RPMI8226 (cell line): ENCODE measurements around the gene AGFG2.

Experiments
- DNase-seq: peaks from one replicate; pipeline ENCODE4 v3.0.0-alpha.2; 2015

Gene AGFG2

DNA sequence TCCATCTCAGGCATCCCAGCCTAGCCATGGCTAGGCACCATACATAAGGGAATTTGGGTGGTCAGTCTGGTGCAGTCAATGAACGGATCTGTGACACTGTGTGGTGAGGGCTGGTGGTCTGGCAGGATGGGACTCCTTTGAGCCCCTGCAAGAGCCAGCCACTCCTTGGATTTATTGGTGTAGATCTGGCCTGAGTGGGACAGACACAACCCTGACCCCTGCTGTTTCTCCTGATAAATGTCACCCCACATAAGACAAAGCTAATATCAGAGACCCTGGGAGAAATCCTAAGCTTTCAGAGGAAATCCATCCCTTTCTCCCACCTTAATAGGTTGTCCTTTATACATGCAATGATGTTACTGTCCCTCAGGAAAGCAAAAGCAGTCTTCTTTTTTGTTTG, 49.4 kb downstream of the AGFG2 start:
- DNase-seq, result peak; percentile 44

DNA sequence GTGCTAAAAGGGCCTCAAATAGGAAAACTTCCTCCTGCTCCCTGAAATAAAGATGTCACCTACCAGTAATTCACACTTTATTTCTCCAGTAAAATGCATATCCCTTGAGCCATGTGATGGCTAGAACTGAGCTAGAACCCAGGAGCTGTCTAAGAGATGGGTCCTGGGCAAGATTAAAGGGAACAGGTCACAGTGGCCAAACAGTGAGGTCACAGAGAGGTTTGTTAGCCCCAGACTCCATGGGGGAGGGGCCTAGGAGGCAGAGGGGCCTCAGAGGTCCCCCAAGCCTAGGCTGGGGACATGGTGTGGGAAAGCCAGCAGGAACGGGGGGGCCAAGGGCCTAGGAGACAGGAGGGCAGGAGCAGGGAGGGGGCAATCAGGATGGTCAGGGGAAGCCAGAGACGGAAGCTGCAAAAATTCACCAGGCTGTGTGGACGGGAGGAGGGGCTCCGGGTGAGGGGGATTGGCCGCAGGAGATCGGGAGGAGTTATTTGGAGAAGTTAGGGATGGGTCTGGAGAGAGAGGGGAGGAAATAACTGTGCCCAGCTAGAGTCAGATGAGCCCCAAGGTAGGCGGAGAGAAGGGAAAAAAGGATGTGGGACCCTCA, 50.4 kb downstream of the AGFG2 start:
- DNase-seq, result no peak

DNA sequence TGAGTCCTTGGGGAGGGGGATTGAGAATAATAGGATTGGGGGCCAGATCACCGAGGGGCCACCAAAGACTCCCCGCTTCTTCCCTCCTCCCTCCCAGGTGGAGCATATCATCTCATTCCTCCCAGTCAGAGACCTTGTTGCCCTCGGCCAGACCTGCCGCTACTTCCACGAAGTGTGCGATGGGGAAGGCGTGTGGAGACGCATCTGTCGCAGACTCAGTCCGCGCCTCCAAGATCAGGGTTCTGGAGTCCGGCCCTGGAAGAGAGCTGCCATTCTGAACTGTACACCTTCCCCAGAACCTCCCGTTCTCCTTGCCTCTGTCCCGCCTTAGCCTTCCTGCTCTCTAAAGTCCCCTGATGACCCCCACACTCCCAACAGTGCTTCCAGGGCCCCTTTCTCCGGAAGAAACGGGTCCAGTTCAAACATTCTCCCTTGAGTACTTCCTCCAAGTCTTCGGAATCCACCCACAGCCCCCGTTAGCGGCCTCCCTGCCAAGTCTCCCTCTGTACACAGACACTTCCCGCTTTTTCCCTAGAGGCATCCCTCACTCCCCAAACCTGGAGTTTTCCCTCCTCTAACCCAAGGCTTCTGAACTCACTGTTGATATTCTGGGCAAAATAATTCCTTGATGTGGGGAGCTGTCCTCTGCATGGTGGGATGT, 51.2 kb downstream of the AGFG2 start:
- DNase-seq, result no peak

DNA sequence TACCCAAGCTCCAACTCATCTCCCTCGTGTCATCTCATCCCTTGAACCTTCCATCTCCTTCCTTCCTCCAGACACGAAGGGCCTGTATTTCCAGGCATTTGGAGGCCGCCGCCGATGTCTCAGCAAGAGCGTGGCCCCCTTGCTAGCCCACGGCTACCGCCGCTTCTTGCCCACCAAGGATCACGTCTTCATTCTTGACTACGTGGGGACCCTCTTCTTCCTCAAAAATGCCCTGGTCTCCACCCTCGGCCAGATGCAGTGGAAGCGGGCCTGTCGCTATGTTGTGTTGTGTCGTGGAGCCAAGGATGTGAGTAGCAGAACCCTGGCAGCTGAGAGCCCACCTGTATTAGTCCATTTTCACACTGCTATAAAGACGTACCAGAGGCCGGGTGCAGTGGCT, 52.6 kb downstream of the AGFG2 start:
- DNase-seq, result no peak

DNA sequence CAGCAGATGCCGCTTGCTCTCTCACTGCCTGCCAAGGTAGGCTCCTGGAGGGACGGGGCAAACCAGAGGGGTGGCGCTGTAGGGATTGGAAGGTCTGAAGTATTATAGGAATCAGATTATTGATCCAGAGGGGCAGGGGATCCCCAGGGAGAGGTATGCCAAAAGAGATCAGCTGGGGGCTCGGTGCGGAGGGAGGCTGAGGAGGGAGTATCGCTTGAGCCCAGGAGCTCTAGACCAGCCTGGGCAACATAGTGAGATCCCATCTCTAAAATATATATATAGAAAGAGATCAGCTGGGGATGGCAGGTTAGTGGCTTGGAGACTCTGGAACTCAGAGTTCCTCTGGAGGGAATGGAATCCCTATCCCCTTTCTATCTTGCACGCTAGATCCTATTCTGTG, 56.2 kb downstream of the AGFG2 start:
- DNase-seq, result no peak

DNA sequence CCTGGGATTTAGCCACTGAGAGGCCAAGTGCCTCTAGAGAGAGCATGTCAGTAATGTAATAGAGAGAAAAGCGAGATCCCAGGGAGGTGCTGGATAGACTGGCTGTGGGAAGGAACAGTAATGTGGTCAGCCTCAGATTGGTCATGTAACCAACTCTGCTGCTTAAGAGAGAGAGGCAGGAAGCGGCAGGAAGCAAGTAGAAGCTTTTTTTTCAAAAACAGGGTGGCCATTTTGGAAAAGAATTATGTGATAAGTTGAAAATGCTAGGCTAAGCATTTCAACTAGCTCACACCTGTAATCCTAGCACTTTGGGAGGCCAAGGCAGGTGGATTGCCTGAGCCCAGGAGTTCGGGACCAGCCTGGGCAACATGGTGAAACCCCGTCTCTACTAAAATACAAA, 59.4 kb downstream of the AGFG2 start:
- peak; percentile 51 for DNase-seq

DNA sequence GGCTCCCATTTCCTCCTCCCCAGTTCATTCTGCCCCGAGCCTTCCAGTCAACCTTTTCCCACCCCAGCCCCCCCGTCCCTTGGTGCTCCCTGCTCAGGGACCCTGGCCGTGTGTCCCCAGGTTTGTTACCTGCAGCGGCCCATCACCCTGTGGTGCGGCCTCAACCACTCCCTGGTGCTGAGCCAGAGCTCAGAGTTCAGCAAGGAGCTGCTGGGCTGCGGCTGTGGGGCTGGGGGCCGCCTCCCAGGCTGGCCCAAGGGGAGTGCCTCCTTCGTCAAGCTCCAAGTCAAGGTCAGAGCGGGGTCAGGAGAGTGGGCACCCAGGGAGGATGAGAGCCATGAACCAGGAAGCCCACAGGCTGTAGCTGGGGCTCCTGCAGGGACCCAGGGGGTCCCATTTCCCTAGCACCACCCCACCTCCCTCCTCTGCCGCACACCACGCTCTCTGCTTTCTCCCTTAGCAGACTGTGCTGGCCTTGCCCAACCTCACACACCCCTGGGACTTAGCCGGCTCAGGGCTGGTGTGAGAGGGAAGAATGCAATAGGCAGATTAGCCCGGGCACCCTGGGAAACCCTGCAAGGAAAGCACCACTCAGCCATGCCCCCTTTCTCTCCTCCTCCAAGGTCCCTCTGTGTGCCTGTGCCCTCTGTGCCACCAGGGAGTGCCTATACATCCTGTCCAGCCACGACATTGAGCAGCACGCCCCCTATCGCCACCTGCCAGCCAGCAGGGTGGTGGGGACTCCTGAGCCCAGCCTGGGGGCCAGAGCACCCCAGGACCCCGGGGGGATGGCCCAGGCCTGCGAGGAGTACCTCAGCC, 61.1 kb downstream of the AGFG2 start:
- DNase-seq, result peak; percentile 61

DNA sequence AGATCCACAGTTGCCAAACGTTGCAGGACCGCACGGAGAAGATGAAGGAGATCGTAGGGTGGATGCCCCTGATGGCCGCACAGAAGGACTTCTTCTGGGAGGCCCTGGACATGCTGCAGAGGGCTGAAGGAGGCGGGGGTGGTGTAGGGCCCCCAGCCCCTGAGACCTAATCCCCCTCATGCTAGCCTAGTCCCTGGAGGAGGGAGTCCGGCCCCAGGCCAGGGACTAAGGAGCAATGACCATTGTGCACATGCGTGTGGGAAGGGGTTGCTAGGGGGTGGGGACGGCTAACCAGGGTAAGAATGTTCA, 61.7 kb downstream of the AGFG2 start:
- no peak for DNase-seq

DNA sequence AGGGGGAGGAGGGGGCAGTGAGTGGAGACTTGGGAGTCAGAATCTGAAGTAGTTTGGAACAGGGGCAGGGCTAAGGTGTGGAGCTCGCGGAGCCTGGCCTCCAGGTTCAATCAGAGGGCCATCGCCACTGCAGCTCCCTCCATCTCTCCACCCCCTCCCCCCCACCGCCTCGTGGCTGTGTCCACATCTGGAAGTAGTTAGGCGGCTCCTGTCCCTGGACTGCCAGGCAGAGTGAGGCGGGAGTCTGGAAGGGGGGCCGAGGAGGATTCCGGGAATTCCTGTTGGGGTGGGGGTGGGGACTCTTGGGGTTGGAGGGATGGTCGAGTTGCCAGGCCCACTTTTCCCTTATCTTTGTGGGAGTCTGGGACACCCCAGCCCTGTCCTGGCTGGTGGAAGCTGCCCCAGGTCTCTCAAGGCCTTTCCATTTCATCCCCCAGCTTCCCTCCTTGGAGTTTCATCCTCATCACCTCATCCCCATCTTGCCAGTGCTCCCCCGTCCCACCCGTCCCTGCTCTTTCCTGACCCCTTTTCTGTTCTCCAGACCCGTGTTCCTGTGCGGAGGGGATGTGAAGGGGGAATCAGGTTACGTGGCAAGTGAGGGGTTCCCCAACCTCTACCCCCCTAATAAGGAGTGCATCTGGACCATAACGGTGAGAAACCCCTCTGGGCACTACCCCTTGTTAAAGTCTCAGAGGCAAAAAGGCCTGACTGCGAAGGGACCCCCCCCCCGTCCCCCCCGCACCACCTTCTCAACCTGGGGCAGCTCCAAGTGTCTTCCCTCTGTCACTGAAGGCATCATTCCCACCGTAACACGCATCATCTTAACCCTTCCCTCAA, 64.1 kb downstream of the AGFG2 start:
- DNase-seq, result peak; percentile 63

DNA sequence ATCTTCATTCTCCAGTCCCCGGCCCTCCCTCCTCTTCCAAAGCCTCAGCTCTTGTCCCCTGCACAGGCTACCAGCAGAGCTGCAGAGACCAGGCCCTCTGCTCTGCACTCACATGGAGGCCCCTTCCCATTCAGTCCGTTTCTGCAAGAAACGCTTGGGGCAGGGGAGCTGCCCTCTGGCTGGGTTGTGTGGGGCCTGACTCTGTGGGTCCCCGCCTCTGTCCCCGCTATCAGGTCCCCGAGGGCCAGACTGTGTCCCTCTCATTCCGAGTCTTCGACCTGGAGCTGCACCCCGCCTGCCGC, 64.7 kb downstream of the AGFG2 start:
- no peak for DNase-seq

DNA sequence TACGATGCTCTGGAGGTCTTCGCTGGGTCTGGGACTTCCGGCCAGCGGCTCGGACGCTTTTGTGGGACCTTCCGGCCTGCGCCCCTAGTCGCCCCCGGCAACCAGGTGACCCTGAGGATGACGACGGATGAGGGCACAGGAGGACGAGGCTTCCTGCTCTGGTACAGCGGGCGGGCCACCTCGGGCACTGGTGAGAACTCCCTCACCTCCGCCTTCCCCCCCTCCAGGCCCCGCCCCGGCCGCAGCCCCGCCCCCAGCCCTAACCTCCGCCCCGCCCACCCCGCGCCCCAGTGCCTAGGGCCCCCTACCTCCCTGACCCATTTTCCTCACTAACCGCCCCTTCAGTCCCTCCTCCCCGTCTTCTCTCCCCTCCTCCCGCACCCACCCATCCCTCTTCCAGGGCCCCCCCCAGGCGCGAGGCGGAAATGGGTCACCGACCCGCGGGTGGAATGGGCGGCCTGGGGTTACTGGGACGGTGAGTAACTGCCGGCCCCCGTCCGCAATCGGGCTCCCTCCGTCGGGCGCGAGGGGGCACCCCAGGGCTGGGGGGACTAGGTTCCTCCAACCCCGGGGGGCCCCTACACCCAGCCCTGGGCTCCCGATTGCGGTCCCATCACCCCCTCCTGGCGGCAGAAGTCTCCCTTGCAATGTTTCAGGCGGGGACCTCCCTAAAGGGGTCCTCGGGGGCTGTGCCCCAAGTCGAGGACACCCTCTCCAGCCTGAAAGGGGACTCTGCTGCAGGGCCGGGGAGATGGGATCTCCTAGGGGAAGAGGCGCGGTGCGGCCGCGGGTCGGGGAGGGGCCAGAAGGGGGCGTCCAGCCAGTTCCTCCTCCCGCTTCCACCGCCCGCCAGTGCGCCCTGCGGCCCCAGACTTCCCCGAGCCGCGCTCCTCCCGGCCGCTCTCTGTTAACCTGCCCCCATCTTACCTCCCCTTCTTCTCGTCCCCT, 65.3 kb downstream of the AGFG2 start:
- peak; percentile 87 for DNase-seq

DNA sequence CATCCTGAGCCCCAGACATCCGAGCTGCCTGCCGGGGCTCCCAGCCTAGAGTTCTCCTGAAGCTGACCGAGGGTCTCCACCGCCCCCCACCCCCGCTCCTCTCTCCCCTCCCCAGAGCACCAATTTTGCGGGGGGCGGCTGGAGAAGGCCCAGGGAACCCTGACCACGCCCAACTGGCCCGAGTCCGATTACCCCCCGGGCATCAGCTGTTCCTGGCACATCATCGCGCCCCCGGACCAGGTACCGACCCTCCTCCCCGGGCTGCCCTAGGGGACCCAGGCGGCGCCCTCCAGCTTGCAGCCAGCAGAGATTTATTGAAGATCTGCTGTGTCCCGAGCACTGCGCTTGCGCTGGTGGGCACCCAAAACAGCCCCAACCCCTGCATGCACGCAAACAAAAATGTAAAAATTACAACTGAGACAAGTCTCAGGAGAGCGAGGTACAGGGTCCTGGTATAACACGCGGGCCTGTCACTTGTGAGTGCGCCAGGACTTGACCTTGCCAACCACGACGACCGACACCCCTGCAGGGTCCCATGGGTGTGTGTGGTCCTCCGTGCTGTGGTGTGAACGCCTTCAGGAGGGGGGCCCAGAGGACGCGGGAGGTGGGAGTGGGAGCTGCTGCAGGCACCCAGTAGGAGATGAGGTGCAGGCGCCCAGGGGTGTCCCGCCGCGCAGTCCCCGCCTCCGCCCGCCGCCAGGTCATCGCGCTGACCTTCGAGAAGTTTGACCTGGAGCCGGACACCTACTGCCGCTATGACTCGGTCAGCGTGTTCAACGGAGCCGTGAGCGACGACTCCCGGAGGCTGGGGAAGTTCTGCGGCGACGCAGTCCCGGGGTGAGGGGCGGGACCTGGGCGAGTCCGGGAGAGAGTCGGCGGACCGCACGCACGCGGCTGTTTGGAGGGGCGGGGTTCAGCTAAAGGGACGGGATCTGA, 66.2 kb downstream of the AGFG2 start:
- peak; percentile 28 for DNase-seq

DNA sequence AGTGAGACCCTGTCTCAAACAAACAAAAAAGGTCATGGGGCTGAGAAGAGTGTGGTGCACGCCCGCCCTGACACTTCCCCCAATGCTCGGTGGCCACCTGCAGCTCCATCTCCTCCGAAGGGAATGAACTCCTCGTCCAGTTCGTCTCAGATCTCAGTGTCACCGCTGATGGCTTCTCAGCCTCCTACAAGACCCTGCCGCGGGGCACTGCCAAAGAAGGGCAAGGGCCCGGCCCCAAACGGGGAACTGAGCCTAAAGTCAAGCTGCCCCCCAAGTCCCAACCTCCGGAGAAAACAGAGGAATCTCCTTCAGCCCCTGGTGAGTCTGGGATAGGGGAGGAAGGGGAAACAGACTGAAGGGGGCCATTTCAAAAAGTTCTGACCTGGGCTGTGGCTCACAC, 67.3 kb downstream of the AGFG2 start:
- no peak for DNase-seq

DNA sequence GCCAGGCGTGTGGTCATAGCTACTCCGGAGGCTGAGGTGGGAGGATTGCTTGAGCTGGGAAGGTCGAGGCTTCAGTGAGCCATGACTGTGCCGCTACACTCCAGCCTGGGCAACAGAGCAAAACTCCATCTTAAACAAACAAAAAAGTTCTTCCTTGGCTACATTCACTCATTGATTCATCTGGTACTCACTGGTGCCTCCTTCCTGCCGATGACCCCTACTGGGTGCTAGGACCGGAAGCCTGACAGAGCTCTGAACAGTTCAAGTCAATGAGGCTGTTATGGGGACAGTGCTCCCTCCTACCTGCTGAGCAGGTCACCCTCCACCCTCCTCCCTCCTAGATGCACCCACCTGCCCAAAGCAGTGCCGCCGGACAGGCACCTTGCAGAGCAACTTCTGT, 68.1 kb downstream of the AGFG2 start:
- no peak for DNase-seq

DNA sequence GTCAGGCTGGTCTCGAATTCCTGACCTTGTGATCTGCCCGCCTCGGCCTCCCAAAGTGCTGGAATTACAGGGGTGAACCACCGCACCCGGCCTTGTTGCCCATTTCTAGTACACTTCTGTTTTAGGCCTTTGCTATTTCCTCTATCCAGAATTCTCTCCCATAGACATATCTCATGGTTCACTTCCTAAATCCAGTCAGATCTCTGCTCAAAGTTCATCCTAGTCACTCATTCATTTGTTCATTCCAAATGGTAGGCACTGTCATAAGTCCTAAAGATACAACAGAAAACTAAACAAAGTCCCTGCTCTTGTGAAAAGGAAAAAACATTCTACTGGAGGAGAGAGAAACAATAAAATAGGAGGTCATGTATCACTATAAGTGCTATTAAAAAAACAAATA, 71.0 kb downstream of the AGFG2 start:
- no peak for DNase-seq

DNA sequence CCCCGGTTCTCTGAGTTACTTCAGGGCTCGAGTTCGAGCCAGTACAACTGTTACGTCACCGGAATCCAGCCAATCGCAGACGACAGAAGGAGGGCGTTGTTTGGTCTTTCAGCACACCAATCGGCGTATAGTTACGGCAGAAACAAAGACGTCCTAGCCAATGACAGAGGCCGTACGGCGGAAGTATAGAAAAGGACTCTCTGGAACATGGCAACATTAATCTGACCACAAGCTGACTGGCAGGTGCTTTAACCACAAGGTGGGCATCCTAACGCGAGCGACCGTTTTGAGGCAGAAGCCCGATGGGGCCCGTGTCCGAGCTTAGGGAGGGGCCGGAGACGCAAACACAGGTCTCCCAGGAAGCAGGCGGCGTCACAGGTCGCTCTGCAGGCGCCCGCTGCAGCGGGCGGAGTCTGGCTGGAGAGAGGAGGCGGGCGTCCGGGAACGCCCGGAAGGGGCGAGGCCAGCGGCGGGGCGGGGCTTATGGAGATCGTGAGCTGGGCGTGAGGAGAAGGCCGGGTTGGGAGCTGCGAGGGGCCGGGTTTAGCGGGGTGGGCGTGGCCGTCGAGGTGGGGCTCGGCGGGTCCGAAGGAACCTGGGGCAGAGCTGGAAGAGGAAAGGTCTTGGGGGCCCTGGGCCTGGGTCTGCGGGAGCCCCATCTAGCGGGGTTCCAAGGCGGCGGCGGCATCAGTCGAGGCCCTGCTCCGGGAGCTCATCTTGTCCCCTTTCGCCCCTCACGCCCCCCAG, 73.2 kb downstream of the AGFG2 start, which contains the start of gene MOSPD3:
TSS of gene MOSPD3 (plus strand) at position 558 of the 747 bp plus-strand sequence. CDS start 252 bp downstream, outside the sequence.
- DNase-seq, result peak; percentile 100

DNA sequence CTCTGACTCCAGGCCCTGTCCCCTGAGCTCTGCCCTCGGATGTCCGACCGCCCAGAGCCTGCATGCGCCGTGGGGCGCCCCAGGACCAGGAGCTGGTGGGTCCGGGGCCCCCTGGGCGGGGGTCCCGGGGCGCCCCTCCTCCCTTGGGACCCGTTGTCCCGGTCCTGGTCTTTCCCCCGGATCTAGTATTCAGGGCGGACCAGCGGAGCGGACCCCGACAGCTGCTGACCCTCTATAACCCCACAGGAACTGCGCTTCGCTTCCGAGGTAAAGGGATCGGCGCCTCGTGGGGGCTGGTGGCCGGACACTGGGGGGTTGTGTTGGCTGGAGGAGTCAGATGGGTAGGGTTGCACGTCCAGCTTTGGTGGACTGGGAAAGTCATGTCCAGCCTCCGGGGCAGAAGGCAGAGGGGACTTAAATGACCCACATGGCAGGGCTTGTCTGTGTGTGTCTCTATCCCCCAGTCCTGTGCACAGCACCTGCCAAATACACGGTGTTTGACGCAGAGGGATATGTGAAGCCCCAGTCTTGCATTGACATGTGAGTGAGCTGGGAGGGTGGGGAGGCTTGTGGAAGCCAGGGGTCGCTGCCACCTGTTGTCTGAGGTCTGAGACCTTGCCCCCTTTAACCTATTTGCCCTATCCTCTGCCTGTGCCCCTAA, 73.9 kb downstream of the AGFG2 start:
- DNase-seq, result peak; percentile 27

DNA sequence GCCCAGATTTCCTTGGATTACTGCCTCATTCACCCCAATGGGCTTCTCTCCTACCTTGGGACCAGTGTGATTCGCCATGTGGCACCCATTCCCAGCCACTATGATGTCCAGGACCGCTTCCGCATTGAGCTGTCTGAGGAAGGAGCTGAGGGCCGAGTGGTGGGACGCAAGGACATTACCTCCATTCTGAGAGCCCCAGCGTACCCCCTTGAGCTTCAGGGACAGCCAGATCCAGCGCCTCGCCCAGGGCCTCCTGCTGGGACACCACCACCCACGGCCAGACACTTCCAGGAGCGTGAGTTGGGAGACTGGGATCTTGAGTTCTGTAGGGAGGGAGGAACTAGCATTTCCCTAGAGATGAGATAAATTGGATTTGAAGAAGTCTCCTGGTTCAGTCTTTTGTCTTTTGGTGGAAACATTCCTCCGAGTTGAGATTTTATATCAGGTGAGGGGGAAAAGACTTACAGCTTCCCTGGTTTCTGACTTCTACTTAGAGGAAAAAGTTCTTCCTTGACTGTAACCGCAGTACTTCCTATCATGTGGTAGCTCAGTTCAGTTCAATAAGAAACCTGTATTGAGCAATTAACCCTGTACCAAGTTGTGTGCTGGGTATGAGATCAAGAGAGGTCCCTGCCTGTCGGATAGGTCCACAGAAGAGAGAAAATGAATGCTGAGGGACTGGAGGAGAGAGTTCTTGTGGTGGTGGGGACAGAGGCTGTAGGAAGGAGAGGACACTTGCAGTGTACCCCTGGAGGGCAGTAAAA, 74.6 kb downstream of the AGFG2 start:
- DNase-seq, result no peak

DNA sequence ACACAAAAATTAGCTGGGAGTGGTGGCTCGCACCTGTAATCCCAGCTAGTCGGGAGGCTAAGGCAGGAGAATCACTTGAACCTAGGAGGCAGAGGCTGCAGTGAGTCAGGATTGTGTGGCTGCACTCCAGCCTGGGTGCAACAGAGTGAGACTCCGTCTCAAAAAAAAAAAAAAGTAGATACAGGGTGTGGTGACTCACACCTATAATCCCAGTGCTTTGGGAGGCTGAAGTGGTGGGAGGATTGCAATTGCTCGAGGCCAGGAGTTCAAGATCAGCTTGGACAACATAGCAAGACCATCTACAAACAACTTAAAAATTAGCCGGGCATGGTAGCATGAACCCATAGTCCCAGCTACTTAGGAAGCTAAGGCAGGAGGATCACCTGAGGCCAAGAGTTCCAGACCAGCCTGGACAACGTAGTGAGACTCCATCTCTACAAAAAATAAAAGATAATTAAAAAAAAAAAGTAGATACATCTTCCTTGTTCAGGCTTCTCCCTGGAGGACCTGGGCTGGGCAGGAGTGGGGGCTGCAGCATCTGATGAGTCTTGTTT, 75.4 kb downstream of the AGFG2 start:
- DNase-seq, result no peak
